GM23338 (cell line): ENCODE results near the gene DIABLO. TPM values are rescaled to one million over a fixed set of nuclear protein-coding genes. Genes with fewer than 3 reads are reported as not detected.

Source experiments
- ATAC-seq: fragments of 200-7000 bp; cut with Tn5 transposase; 3 replicates; pipeline ENCODE4 v1.9.1; 2020
- DNase-seq: peaks from one replicate; pipeline ENCODE4 v3.0.0-alpha.2; 2015; ENCODE audit warnings: low spot score
- H2AFZ ChIP-seq: fragments of 200-600 bp; sonication (generic); 2 replicates; pipeline ENCODE4 v1.8.0; 2016; ENCODE audit warnings: antibody characterized with exemption, mild to moderate bottlenecking, moderate library complexity
- H3F3A ChIP-seq: fragments of 200-600 bp; sonication (generic); replicated peaks from 2 replicates; pipeline ENCODE4 v1.8.0; 2017; ENCODE audit warnings: antibody characterized with exemption, mixed run types, low read depth
- H3K27ac ChIP-seq: fragments of 200-600 bp; sonication (generic); 2 replicates; pipeline ENCODE4 v1.6.1; 2016; ENCODE audit warnings: low read depth
- H3K27me3 ChIP-seq: fragments of 200-600 bp; sonication (generic); 2 replicates; pipeline ENCODE4 v1.8.0; 2016; ENCODE audit warnings: mild to moderate bottlenecking, mixed run types, moderate library complexity; ENCODE audit not compliant: insufficient read depth
- H3K36me3 ChIP-seq: fragments of 200-600 bp; sonication (generic); 2 replicates; pipeline ENCODE4 v1.8.0; 2016; ENCODE audit warnings: mild to moderate bottlenecking; ENCODE audit not compliant: insufficient read depth
- H3K4me1 ChIP-seq: fragments of 200-600 bp; sonication (generic); 2 replicates; pipeline ENCODE4 v1.8.0; 2016; ENCODE audit warnings: mild to moderate bottlenecking, moderate library complexity; ENCODE audit not compliant: insufficient read depth
- H3K4me2 ChIP-seq: fragments of 200-600 bp; sonication (generic); 2 replicates; pipeline ENCODE4 v1.7.1; 2017; ENCODE audit warnings: mixed run types
- H3K4me3 ChIP-seq: fragments of 200-600 bp; sonication (generic); 2 replicates; pipeline ENCODE4 v1.6.1; 2016; ENCODE audit warnings: mixed run types
- H3K79me2 ChIP-seq: fragments of 200-600 bp; sonication (generic); replicated peaks from 2 replicates; pipeline ENCODE4 v1.8.0; 2017; ENCODE audit warnings: mild to moderate bottlenecking; ENCODE audit not compliant: insufficient read depth
- H3K9me2 ChIP-seq: fragments of 200-600 bp; sonication (generic); 2 replicates; pipeline ENCODE4 v1.8.0; 2017; ENCODE audit not compliant: insufficient read depth
- H4K20me1 ChIP-seq: fragments of 200-600 bp; sonication (generic); replicated peaks from 2 replicates; pipeline ENCODE4 v1.8.0; 2017; ENCODE audit warnings: mild to moderate bottlenecking; ENCODE audit not compliant: insufficient read depth
- H3K27ac Mint-ChIP-seq: 2 replicates; pipeline ENCODE4 v1.8.0; 2020; ENCODE audit warnings: inconsistent platforms, mild to moderate bottlenecking, moderate library complexity, mixed read lengths
- H3K27me3 Mint-ChIP-seq: 3 replicates; pipeline ENCODE4 v1.8.0; 2022; ENCODE audit warnings: low read depth, mild to moderate bottlenecking, moderate library complexity, mixed read lengths, inconsistent platforms; ENCODE audit not compliant: insufficient read depth, poor library complexity
- H3K36me3 Mint-ChIP-seq: 3 replicates; pipeline ENCODE4 v1.8.0; 2021; ENCODE audit warnings: low read depth, mild to moderate bottlenecking, inconsistent platforms, moderate library complexity, mixed read lengths
- H3K4me1 Mint-ChIP-seq: 3 replicates; pipeline ENCODE4 v1.8.0; 2020; ENCODE audit warnings: mild to moderate bottlenecking, inconsistent platforms, mixed read lengths
- H3K4me3 Mint-ChIP-seq: 3 replicates; pipeline ENCODE4 v1.8.0; 2021; ENCODE audit warnings: moderate library complexity, mild to moderate bottlenecking, inconsistent platforms, mixed read lengths
- H3K9me3 Mint-ChIP-seq: 3 replicates; pipeline ENCODE4 v1.8.0; 2020; ENCODE audit warnings: moderate library complexity, mild to moderate bottlenecking, inconsistent platforms, mixed read lengths
- CREB1 ChIP-seq: fragments of 250-450 bp; sonication (Bioruptor Pico); IDR thresholded peaks from 2 replicates; pipeline ENCODE4 v1.5.0; 2020; ENCODE audit warnings: low read depth, mild to moderate bottlenecking, moderate library complexity
- CTCF ChIP-seq, 2 experiments: fragments of 200-600 bp in 1 of 2; sonication (generic) in 1 of 2; conservative IDR thresholded peaks; 2 replicates each; pipeline versions ENCODE4 v1.5.1 to v1.6.1; 2016 to 2017; ENCODE audit warnings: antibody characterized with exemption in 2 of 2, low read depth in 2 of 2, mild to moderate bottlenecking in 2 of 2, moderate library complexity in 1 of 2
- EZH2 ChIP-seq: fragments of 200-600 bp; sonication (generic); IDR thresholded peaks from one replicate; pipeline ENCODE4 v1.8.0; 2017; ENCODE audit warnings: antibody characterized with exemption, mild to moderate bottlenecking, low read depth; ENCODE audit not compliant: unreplicated experiment
- NANOG ChIP-seq: IDR thresholded peaks from 2 replicates; pipeline ENCODE4 v1.6.1; 2016; ENCODE audit warnings: antibody characterized with exemption, borderline replicate concordance
- STAT1 ChIP-seq: IDR thresholded peaks from one replicate; pipeline ENCODE4 v1.6.1; 2016; ENCODE audit warnings: antibody characterized with exemption; ENCODE audit not compliant: unreplicated experiment
- ZNF114 ChIP-seq: fragments of 250-450 bp; sonication (Bioruptor Pico); IDR thresholded peaks from 2 replicates; pipeline ENCODE4 v1.5.0; 2020; ENCODE audit warnings: mild to moderate bottlenecking, moderate library complexity
- ZNF331 ChIP-seq: fragments of 250-450 bp; sonication (Bioruptor Pico); IDR thresholded peaks from 2 replicates; pipeline ENCODE4 v1.5.0; 2020; ENCODE audit warnings: low read depth, mild to moderate bottlenecking, moderate library complexity
- polyA plus RNA-seq: library from polyadenylated mRNA; unstranded; fragments of >200 nt; fragmentation: Nextera tagmentation; extraction: Ambion mirVana; gene quantifications from 2 replicates; pipeline ENCODE4 v1.2.1, GENCODE V29; 2016
- total RNA-seq: library from RNA; depleted of rRNA; stranded (reverse); fragments of >200 nt; shearing (Covaris generic); gene quantifications from 2 replicates; pipeline ENCODE4 v1.2.3, GENCODE V29; 2014
- TF ChIP-seq, protein P1 (sequence below): fragments of 250-450 bp; sonication (Bioruptor Pico); IDR thresholded peaks from 2 replicates; pipeline ENCODE4 v1.5.0; 2020; ENCODE audit warnings: mild to moderate bottlenecking, moderate library complexity

Gene DIABLO
- total and polyA plus RNA-seq, 2 experiments from 2014 or later = 72.0 to 82.7 TPM

DNA sequence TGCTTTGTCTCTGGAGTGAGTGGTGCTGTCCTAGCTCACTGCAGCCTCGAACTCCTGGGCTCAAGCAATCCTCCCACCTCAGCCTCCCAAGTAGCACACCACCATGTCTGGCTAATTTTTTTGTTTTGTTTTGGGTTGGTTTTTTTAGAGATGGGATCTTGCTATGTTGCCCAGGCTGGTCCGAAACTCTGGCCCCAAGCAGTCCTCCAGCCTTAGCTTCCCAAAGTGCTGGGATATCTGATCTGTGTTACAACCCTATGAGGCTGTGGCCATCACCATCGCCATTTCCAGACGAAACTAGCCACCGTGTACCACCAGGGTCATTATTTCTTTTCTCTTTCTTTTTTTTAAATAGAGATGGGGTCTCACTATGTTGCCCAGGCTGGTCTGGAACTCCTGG lies 54.5 kb downstream of the DIABLO start (continued):
- TF ChIP-seq, protein P1, sequence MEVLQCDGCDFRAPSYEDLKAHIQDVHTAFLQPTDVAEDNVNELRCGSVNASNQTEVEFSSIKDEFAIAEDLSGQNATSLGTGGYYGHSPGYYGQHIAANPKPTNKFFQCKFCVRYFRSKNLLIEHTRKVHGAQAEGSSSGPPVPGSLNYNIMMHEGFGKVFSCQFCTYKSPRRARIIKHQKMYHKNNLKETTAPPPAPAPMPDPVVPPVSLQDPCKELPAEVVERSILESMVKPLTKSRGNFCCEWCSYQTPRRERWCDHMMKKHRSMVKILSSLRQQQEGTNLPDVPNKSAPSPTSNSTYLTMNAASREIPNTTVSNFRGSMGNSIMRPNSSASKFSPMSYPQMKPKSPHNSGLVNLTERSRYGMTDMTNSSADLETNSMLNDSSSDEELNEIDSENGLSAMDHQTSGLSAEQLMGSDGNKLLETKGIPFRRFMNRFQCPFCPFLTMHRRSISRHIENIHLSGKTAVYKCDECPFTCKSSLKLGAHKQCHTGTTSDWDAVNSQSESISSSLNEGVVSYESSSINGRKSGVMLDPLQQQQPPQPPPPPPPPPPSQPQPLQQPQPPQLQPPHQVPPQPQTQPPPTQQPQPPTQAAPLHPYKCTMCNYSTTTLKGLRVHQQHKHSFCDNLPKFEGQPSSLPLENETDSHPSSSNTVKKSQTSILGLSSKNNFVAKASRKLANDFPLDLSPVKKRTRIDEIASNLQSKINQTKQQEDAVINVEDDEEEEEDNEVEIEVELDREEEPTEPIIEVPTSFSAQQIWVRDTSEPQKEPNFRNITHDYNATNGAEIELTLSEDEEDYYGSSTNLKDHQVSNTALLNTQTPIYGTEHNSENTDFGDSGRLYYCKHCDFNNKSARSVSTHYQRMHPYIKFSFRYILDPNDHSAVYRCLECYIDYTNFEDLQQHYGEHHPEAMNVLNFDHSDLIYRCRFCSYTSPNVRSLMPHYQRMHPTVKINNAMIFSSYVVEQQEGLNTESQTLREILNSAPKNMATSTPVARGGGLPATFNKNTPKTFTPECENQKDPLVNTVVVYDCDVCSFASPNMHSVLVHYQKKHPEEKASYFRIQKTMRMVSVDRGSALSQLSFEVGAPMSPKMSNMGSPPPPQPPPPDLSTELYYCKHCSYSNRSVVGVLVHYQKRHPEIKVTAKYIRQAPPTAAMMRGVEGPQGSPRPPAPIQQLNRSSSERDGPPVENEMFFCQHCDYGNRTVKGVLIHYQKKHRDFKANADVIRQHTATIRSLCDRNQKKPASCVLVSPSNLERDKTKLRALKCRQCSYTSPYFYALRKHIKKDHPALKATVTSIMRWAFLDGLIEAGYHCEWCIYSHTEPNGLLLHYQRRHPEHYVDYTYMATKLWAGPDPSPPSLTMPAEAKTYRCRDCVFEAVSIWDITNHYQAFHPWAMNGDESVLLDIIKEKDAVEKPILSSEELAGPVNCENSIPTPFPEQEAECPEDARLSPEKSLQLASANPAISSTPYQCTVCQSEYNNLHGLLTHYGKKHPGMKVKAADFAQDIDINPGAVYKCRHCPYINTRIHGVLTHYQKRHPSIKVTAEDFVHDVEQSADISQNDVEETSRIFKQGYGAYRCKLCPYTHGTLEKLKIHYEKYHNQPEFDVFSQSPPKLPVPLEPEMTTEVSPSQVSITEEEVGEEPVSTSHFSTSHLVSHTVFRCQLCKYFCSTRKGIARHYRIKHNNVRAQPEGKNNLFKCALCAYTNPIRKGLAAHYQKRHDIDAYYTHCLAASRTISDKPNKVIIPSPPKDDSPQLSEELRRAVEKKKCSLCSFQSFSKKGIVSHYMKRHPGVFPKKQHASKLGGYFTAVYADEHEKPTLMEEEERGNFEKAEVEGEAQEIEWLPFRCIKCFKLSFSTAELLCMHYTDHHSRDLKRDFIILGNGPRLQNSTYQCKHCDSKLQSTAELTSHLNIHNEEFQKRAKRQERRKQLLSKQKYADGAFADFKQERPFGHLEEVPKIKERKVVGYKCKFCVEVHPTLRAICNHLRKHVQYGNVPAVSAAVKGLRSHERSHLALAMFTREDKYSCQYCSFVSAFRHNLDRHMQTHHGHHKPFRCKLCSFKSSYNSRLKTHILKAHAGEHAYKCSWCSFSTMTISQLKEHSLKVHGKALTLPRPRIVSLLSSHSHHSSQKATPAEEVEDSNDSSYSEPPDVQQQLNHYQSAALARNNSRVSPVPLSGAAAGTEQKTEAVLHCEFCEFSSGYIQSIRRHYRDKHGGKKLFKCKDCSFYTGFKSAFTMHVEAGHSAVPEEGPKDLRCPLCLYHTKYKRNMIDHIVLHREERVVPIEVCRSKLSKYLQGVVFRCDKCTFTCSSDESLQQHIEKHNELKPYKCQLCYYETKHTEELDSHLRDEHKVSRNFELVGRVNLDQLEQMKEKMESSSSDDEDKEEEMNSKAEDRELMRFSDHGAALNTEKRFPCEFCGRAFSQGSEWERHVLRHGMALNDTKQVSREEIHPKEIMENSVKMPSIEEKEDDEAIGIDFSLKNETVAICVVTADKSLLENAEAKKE (CRISPR knock-in tag) = no peak
- TF ChIP-seq ZNF114 (no peak), ZNF331 (no peak), NANOG (no peak)

DNA sequence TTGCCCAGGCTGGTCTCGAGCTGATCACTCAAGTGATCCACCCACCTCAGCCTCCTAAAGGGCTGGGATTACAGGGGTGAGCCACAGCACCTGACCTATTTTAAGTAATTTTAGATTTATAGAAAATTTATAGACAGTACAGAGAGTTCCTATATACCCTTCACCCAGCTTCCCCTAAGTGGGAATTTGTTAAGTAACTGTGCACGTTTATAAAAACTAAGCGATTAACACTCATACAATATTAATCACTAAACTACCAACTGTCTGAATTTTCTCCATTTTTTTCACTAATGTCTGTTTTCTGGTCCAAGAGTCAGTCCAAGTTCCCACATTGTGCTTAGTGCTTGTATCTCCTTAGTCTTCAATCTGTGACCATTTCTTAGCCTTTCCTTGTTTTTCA lies 57.4 kb downstream of the DIABLO start:
- no peak overlapping the region for H3K27ac Mint-ChIP-seq
- H3K36me3 ChIP-seq = no peaks in the 10 kb centered on the region
- H3K4me1 ChIP-seq = no peaks in the 10 kb centered on the region
- H3K36me3 Mint-ChIP-seq = no peaks in the 10 kb centered on the region
- no peak overlapping the region for H3K27ac ChIP-seq
- H3K4me1 Mint-ChIP-seq = no peaks in the 10 kb centered on the region
- no peaks in the 10 kb centered on the region for H3K27me3 ChIP-seq
- peaks cover 2% of the 10 kb centered on the region for H3K27me3 Mint-ChIP-seq
- no peaks in the 10 kb centered on the region for H3K9me2 ChIP-seq
- H3K79me2 ChIP-seq = no peaks in the 10 kb centered on the region
- H3K4me3 ChIP-seq = no peak overlapping the region
- H3K9me3 Mint-ChIP-seq = no peaks in the 10 kb centered on the region
- no peak for DNase-seq
- H3K4me2 ChIP-seq = no peak overlapping the region
- no peaks in the 10 kb centered on the region for H3F3A ChIP-seq
- no peak overlapping the region for H3K4me3 Mint-ChIP-seq
- H2AFZ ChIP-seq = no peak overlapping the region
- no peaks in the 10 kb centered on the region for H4K20me1 ChIP-seq
- ATAC-seq = no peak
- no peak for TF ChIP-seq CTCF (conservative IDR thresholded peaks at IDR 0.05; ENCODE audit: low read depth in 2 of 2)
- no peak for TF ChIP-seq EZH2
- TF ChIP-seq STAT1 = no peak
- no peak for TF ChIP-seq CREB1 (CRISPR knock-in tag)
- TF ChIP-seq, protein P1 (CRISPR knock-in tag) = no peak
